IMR-90 (cell line): ENCODE data around the gene CHST2. TPM values are rescaled to one million over a fixed set of nuclear protein-coding genes. Genes with fewer than 3 reads are reported as not detected.

Source experiments
- ATAC-seq: fragments of 200-7000 bp; cut with Tn5 transposase; 2 replicates; pipeline ENCODE4 v1.9.1; 2020; ENCODE audit warnings: low read depth, mild to moderate bottlenecking, moderate library complexity
- BruUV-seq: library from RNA; stranded (reverse); fragments of 400-500 nt; replicated peaks from 2 replicates; lab custom pipeline; 2021; lab: Mats Ljungman, UMichigan
- CTCF ChIA-PET: fragments of 300-600 bp; formaldehyde crosslinking; extraction: SDS; loops from one replicate; lab custom pipeline; 2021; ENCODE audit warnings: antibody characterized with exemption; lab: Yijun Ruan, JAX
- POLR2A ChIA-PET: fragments of 300-600 bp; sonication (Branson Sonifier 250); formaldehyde crosslinking; loops from one replicate; lab custom pipeline; 2022; ENCODE audit warnings: antibody characterized with exemption; ENCODE audit not compliant: unreplicated experiment; lab: Charles Lee
- DNase-seq: peaks from one replicate; pipeline ENCODE4 v3.0.0; 2013
- H2AFZ ChIP-seq: replicated peaks from 2 replicates; pipeline ENCODE3; 2013; ENCODE audit warnings: low read length, mild to moderate bottlenecking; ENCODE audit not compliant: poor library complexity
- H2AK5ac ChIP-seq: 2 replicates; pipeline ENCODE4 v1.6.1; 2013; ENCODE audit warnings: low read depth, low read length, inconsistent platforms
- H2AK9ac ChIP-seq: replicated peaks from 2 replicates; pipeline ENCODE3; 2013; ENCODE audit warnings: mild to moderate bottlenecking, low read depth, low read length, moderate library complexity; ENCODE audit not compliant: poor library complexity
- H2BK120ac ChIP-seq: 2 replicates; pipeline ENCODE4 v1.6.1; 2013; ENCODE audit warnings: low read depth, low read length, inconsistent platforms
- H2BK15ac ChIP-seq: 3 replicates; pipeline ENCODE4 v1.6.1; 2013; ENCODE audit warnings: low read depth, low read length, inconsistent platforms
- H2BK20ac ChIP-seq: 2 replicates; pipeline ENCODE4 v1.6.1; 2013; ENCODE audit warnings: low read depth, mild to moderate bottlenecking, inconsistent platforms, low read length, moderate library complexity
- H2BK5ac ChIP-seq: 2 replicates; pipeline ENCODE4 v1.6.1; 2013; ENCODE audit warnings: mild to moderate bottlenecking, low read depth, low read length, inconsistent platforms; ENCODE audit not compliant: poor library complexity, severe bottlenecking
- H3K14ac ChIP-seq: replicated peaks from 2 replicates; pipeline ENCODE4 v1.6.1; 2013; ENCODE audit warnings: low read depth, low read length, inconsistent platforms
- H3K18ac ChIP-seq: 2 replicates; pipeline ENCODE4 v1.6.1; 2013; ENCODE audit warnings: low read depth, low read length, control low read depth
- H3K23ac ChIP-seq: 2 replicates; pipeline ENCODE4 v1.6.1; 2013; ENCODE audit warnings: low read depth, low read length, inconsistent platforms
- H3K27ac ChIP-seq: 2 replicates; pipeline ENCODE4 v1.5.1; 2013; ENCODE audit warnings: mild to moderate bottlenecking, control low read depth, low read length; ENCODE audit not compliant: insufficient read depth
- H3K27me3 ChIP-seq: 2 replicates; pipeline ENCODE4 v1.6.1; 2013; ENCODE audit warnings: low read length; ENCODE audit not compliant: control insufficient read depth, insufficient read depth
- H3K36me3 ChIP-seq: 2 replicates; pipeline ENCODE4 v1.6.1; 2013; ENCODE audit warnings: low read length, mixed read lengths; ENCODE audit not compliant: control insufficient read depth, insufficient read depth
- H3K4ac ChIP-seq: 2 replicates; pipeline ENCODE4 v1.6.1; 2013; ENCODE audit warnings: low read depth, low read length, inconsistent platforms
- H3K4me1 ChIP-seq: 2 replicates; pipeline ENCODE4 v1.6.1; 2013; ENCODE audit warnings: low read length, mixed read lengths; ENCODE audit not compliant: control insufficient read depth, insufficient read depth
- H3K4me2 ChIP-seq: 2 replicates; pipeline ENCODE4 v1.6.1; 2013; ENCODE audit warnings: low read depth, mild to moderate bottlenecking, control low read depth, low read length, moderate library complexity
- H3K4me3 ChIP-seq: 2 replicates; pipeline ENCODE4 v1.5.1; 2013; ENCODE audit warnings: low read depth, mild to moderate bottlenecking, control low read depth, low read length, moderate library complexity; ENCODE audit not compliant: insufficient read depth
- H3K56ac ChIP-seq: 2 replicates; pipeline ENCODE4 v1.6.1; 2013; ENCODE audit warnings: low read length, inconsistent platforms; ENCODE audit not compliant: insufficient read depth; ENCODE audit errors: extremely low read depth
- H3K79me1 ChIP-seq, 2 experiments: 2 replicates each; pipeline ENCODE4 v1.6.1; 2013; ENCODE audit warnings: low read length in 2 of 2, inconsistent platforms in 1 of 2, low read depth in 1 of 2
- H3K9ac ChIP-seq: 2 replicates; pipeline ENCODE4 v1.6.1; 2013; ENCODE audit warnings: low read depth, low read length, control low read depth
- H3K9me1 ChIP-seq: 2 replicates; pipeline ENCODE4 v1.6.1; 2013; ENCODE audit warnings: low read length, inconsistent platforms; ENCODE audit not compliant: insufficient read depth
- H3K9me3 ChIP-seq: 2 replicates; pipeline ENCODE4 v1.6.1; 2013; ENCODE audit warnings: low read length; ENCODE audit not compliant: control insufficient read depth, insufficient read depth
- H4K20me1 ChIP-seq: 2 replicates; pipeline ENCODE4 v1.6.1; 2013; ENCODE audit warnings: low read length, inconsistent platforms; ENCODE audit not compliant: insufficient read depth
- H4K5ac ChIP-seq: 2 replicates; pipeline ENCODE4 v1.6.1; 2013; ENCODE audit warnings: mild to moderate bottlenecking, low read depth, low read length, control low read depth
- H4K8ac ChIP-seq, 2 experiments: 2 replicates each; pipeline ENCODE4 v1.6.1; 2013; ENCODE audit warnings: low read depth in 2 of 2, low read length in 2 of 2, control low read depth in 1 of 2, inconsistent platforms in 1 of 2
- H4K91ac ChIP-seq: 2 replicates; pipeline ENCODE4 v1.6.1; 2013; ENCODE audit warnings: low read depth, low read length, inconsistent platforms; ENCODE audit not compliant: insufficient read depth
- CHD1 ChIP-seq: IDR thresholded peaks from 2 replicates; pipeline ENCODE4 v1.6.1; 2012; ENCODE audit warnings: low read depth, low read length, improper control_type of control experiment
- MAZ ChIP-seq: IDR thresholded peaks from 2 replicates; pipeline ENCODE4 v1.6.1; 2012; ENCODE audit warnings: low read depth, mild to moderate bottlenecking, low read length, improper control_type of control experiment, moderate library complexity, borderline replicate concordance
- MXI1 ChIP-seq: IDR thresholded peaks from 2 replicates; pipeline ENCODE4 v1.6.1; 2012; ENCODE audit warnings: low read depth, mild to moderate bottlenecking, low read length, moderate library complexity, borderline replicate concordance
- POLR2A ChIP-seq: IDR thresholded peaks from 2 replicates; pipeline ENCODE4 v1.6.1; 2012; ENCODE audit warnings: mild to moderate bottlenecking, low read depth, low read length
- RCOR1 ChIP-seq: IDR thresholded peaks from 2 replicates; pipeline ENCODE4 v1.6.1; 2012; ENCODE audit warnings: mild to moderate bottlenecking, low read length, improper control_type of control experiment; ENCODE audit not compliant: insufficient replicate concordance
- RFX5 ChIP-seq: IDR thresholded peaks from 2 replicates; pipeline ENCODE4 v1.8.0; 2012; ENCODE audit warnings: low read depth, mild to moderate bottlenecking, low read length, moderate library complexity
- WGBS, 2 experiments: methylation state at CpG; one replicate each; pipeline versions ENCODE4 v1.1.5 to v1.1.7; 2013; ENCODE audit warnings: missing lambda C conversion rate in 2 of 2; ENCODE audit not compliant: insufficient read length in 1 of 2; ENCODE audit errors: extremely low coverage in 2 of 2; 5-methylcytosine and 5-hydroxymethylcytosine counted together
- dilution Hi-C: fragments of 300-500 bp; cut with HindIII; formaldehyde crosslinking; loops from one replicate; pipeline ENCODE4 v1.14.3; 2018; ENCODE audit warnings: low sequenced_read_pairs; ENCODE audit not compliant: unreplicated experiment
- in situ Hi-C: fragments of 300-500 bp; cut with MboI; formaldehyde crosslinking; loops from 3 replicates; pipeline ENCODE4 v1.14.3; 2019; ENCODE audit warnings: low sequenced_read_pairs, inconsistent platforms, mixed read lengths
- intact Hi-C: fragments of 100-400 bp; cut with micrococcal nuclease; formaldehyde crosslinking; loops from 2 replicates; pipeline ENCODE4 v1.10.0; 2022
- polyA plus RNA-seq, 3 experiments: library from polyadenylated mRNA; depleted of rRNA; stranded (reverse); fragments of >200 nt; gene quantifications; 2 replicates each; pipeline ENCODE4 v1.2.3, GENCODE V29; 2012; ENCODE audit warnings: low replicate concordance in 1 of 3
- total RNA-seq: library from RNA; depleted of rRNA; stranded (reverse); fragments of >200 nt; gene quantifications from 2 replicates; pipeline ENCODE4 v1.2.3, GENCODE V29; 2012
- TF ChIP-seq, protein P1 (sequence below): fragments of 150-350 bp; IDR thresholded peaks from 2 replicates; pipeline ENCODE4 v1.6.1; 2017; ENCODE audit warnings: mild to moderate bottlenecking, antibody characterized with exemption, low read length, low read depth
- TF ChIP-seq, protein P2 (sequence below): conservative IDR thresholded peaks from 2 replicates; pipeline ENCODE4 v1.5.1; 2012; ENCODE audit warnings: mild to moderate bottlenecking, low read depth, low read length, improper control_type of control experiment
- TF ChIP-seq, protein P3 (sequence below): fragments of 150-350 bp; IDR thresholded peaks from 2 replicates; pipeline ENCODE4 v1.6.1; 2016; ENCODE audit warnings: low read depth, mild to moderate bottlenecking, low read length, moderate library complexity, borderline replicate concordance

CHST2 gene
- total and polyA plus RNA-seq, 2 of the 4 experiments (the other 2 are of a cell fraction): 0.90 to 1.4 TPM

DNA sequence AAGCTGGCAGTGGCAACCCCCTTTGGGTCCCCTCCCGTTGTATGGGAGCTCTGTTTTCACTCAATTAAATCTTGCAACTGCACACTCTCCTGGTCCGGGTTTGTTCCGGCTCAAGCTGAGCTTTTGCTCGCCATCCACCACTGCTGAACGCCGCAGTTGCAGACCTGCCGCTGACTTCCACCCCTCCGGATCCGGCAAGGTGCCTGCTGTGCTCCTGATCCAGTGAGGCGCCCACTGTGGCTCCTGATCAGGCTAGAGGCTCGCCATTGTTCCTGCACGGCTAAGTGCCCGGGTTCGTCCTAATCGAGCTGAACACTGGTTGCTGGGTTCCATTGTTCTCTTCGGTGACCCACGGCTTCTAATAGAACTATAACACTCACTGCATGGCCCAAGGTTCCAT is 22.8 kb downstream of the CHST2 start:
- WGBS, 2 experiments: 80% methylated on average over 13 of the region's 17 CpGs; no CpG with 5 or more reads in 1 of the 2 experiments
- Histone ChIP-seq H2BK15ac (no peak overlapping the region), H2BK20ac (no peak overlapping the region), H3K27ac (no peak overlapping the region), H3K56ac (no peak overlapping the region), H3K36me3 (no peaks in the 10 kb centered on the region), H3K14ac (no peak overlapping the region), H3K4ac (no peak overlapping the region), H3K4me3 (no peak overlapping the region), H2AK5ac (no peak overlapping the region), H3K18ac (no peak overlapping the region), H2BK5ac (no peak overlapping the region), H3K4me1 (peaks cover 1% of the 10 kb centered on the region; the same call in 1 of the 2 replicates), H4K5ac (no peak overlapping the region), H3K27me3 (no peaks in the 10 kb centered on the region), H4K20me1 (no peaks in the 10 kb centered on the region), H3K23ac (no peak overlapping the region), H2AK9ac (no peak overlapping the region), H3K4me2 (no peak overlapping the region), H3K79me1 (no peaks in the 10 kb centered on the region), H3K9ac (no peak overlapping the region), H4K8ac (no peak overlapping the region), H3K9me3 (0 out of 2 replicates have a peak, but pooled peaks cover 1% of the 10 kb centered on the region), H4K91ac (no peak overlapping the region), H2AFZ (no peak overlapping the region), H2BK120ac (no peak overlapping the region), H3K9me1 (no peaks in the 10 kb centered on the region; the same call in 1 of the 2 replicates)
- ATAC-seq (no peak), DNase-seq (no peak)
- TF ChIP-seq, protein P1, sequence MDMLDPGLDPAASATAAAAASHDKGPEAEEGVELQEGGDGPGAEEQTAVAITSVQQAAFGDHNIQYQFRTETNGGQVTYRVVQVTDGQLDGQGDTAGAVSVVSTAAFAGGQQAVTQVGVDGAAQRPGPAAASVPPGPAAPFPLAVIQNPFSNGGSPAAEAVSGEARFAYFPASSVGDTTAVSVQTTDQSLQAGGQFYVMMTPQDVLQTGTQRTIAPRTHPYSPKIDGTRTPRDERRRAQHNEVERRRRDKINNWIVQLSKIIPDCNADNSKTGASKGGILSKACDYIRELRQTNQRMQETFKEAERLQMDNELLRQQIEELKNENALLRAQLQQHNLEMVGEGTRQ: no peak
- TF ChIP-seq, protein P2, sequence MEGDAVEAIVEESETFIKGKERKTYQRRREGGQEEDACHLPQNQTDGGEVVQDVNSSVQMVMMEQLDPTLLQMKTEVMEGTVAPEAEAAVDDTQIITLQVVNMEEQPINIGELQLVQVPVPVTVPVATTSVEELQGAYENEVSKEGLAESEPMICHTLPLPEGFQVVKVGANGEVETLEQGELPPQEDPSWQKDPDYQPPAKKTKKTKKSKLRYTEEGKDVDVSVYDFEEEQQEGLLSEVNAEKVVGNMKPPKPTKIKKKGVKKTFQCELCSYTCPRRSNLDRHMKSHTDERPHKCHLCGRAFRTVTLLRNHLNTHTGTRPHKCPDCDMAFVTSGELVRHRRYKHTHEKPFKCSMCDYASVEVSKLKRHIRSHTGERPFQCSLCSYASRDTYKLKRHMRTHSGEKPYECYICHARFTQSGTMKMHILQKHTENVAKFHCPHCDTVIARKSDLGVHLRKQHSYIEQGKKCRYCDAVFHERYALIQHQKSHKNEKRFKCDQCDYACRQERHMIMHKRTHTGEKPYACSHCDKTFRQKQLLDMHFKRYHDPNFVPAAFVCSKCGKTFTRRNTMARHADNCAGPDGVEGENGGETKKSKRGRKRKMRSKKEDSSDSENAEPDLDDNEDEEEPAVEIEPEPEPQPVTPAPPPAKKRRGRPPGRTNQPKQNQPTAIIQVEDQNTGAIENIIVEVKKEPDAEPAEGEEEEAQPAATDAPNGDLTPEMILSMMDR: no peak
- no peak for TF ChIP-seq MXI1
- TF ChIP-seq MAZ: no peak
- TF ChIP-seq, protein P3, sequence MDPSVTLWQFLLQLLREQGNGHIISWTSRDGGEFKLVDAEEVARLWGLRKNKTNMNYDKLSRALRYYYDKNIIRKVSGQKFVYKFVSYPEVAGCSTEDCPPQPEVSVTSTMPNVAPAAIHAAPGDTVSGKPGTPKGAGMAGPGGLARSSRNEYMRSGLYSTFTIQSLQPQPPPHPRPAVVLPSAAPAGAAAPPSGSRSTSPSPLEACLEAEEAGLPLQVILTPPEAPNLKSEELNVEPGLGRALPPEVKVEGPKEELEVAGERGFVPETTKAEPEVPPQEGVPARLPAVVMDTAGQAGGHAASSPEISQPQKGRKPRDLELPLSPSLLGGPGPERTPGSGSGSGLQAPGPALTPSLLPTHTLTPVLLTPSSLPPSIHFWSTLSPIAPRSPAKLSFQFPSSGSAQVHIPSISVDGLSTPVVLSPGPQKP: no peak
- no peak for TF ChIP-seq POLR2A
- TF ChIP-seq RCOR1: no peak
- no peak for TF ChIP-seq RFX5
- TF ChIP-seq CHD1: no peak
- CTCF ChIA-PET: interaction anchor here (1.3 kb wide), 1 partner anchor 22 kb away, joined by 3 read pairs; no protein-coding TSS in a partner anchor
- in situ Hi-C loops (no loop called here), intact Hi-C loops (no loop called here), dilution Hi-C loops (no loop called here)
- BruUV-seq: no TSS peak
- POLR2A ChIA-PET: no interaction called here
